Measurements from ENCODE around the gene BCL11B.

Gene BCL11B

DNA sequence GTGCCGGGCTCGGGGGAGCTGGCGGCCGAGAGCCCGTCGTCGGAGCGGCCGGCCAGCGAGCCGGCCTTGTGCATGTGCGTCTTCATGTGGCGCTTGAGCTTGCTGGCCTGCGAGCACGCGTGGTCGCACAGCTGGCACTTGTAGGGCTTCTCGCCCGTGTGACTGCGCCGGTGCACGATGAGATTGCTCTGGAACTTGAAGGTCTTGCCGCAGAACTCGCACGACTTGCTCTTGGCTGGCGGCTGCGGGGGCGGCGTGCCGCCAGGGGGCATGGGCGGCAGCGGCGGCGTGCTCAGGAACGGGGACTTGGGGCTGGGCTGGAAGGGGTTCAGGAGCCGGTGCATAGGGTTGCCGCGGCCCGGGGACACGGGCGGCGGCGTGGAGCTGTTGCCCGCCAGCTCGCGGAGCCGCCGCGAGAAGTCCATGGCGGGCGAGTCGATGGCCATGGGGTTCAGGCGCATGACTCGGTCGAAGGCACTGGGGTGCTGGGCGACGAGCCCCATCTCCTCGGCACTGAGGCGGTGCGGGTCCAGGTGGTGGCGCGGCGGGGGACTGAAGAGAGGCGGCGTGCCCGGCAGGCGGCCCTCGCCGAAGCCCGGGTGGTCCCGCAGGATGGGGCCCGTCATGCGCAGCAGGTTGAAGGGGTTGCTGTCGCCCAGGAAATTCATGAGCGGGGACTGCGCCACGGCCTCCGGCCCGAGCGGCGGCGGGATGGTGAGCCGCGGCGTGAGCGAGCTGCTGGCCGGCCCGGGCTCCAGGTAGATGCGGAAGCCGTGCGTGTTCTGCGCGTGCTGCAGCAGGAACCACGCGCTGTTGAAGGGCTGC is 96.5 kb downstream of the BCL11B start:
- DNase-seq (ENCODE audit: extremely low read depth, low read depth): no peak
- TF ChIP-seq, protein P1, sequence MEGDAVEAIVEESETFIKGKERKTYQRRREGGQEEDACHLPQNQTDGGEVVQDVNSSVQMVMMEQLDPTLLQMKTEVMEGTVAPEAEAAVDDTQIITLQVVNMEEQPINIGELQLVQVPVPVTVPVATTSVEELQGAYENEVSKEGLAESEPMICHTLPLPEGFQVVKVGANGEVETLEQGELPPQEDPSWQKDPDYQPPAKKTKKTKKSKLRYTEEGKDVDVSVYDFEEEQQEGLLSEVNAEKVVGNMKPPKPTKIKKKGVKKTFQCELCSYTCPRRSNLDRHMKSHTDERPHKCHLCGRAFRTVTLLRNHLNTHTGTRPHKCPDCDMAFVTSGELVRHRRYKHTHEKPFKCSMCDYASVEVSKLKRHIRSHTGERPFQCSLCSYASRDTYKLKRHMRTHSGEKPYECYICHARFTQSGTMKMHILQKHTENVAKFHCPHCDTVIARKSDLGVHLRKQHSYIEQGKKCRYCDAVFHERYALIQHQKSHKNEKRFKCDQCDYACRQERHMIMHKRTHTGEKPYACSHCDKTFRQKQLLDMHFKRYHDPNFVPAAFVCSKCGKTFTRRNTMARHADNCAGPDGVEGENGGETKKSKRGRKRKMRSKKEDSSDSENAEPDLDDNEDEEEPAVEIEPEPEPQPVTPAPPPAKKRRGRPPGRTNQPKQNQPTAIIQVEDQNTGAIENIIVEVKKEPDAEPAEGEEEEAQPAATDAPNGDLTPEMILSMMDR (IDR thresholded peaks at IDR 0.05; ENCODE audit: low read depth, low read length): no peak

DNA sequence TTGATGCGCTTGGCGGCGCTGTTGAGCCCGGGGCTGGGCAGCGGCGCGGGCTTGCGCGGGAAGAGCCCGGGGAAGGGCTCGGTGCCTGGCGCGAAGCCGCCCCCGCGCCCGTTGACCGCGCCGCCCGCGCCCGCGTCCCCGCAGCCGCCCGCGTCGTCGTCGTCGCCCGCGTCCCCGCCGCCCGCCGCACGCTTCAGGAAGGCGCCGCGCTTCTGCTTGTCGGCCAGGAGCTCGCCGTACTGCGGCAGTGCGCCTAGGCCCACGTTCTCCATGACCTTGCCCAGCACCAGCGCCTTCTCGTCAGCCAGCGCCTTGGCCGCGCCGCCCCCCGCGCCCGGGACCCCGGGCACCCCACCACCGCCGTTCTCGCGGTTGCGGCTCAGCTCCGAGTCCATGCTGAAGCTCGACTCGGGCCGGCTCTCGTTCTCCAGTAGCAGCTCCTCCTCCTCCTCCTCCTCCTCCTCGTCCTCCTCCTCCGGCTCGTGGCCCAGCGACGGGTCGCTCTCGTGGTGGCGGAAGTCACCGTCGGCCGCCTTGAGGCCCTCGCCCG is 97.2 kb downstream of the BCL11B start:
- TF ChIP-seq, protein P1 (IDR thresholded peaks at IDR 0.05; ENCODE audit: low read depth, low read length): no peak
- no peak for DNase-seq (ENCODE audit: extremely low read depth, low read depth)

DNA sequence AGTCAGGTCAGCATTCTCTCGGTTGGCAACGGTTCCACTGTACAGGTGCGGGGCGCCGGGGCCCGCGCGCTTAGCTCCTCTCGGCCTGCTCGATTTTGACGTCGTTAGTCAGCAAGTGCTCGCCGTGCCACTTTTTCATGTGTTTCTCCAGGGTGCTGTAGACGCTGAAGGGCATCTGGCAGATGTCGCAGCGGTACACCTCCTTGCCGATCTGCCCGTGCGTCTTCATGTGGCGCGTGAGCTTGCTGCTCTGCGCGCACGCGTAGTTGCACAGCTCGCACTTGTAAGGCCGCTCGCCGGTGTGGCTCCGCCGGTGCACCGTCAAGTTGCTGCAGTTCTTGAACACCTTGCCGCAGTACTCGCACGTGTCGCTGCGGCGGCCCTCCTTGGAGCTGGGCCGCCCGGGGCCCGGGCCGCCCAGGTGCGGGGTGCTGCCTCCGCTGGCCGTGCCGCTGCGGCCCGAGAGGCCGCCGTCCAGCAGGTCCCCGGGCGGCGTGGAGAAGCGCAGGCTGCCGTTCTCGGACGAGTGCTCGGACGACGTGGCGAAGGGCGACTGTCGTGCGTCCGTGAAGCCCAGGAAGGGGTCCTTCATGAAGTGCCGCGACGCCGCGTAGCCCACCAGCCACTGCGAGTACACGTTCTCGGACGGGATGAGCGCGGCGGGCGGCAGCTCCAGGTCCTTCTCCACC is 97.8 kb downstream of the BCL11B start:
- no peak for DNase-seq (ENCODE audit: extremely low read depth, low read depth)
- TF ChIP-seq, protein P1 (IDR thresholded peaks at IDR 0.05; ENCODE audit: low read depth, low read length): no peak

DNA sequence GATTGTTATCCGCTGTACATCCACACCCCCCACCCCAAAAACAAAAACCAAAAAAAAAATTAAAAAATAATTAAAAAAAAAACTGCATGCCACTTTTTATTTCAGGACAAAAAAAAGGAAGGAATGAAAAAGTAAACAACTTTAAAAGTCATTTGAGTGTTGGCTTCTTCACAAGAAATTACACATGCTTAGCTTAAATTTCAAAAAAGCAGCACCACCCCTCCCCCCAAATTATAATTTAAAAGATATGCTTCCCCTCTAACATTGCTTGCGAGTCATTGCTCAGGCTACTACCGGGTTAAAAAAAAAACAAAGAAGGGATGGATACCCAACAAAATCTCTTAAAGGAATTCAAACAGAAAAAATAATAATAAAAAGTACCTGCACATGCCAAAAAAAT is 98.5 kb downstream of the BCL11B start:
- TF ChIP-seq, protein P1 (IDR thresholded peaks at IDR 0.05; ENCODE audit: low read depth, low read length): no peak
- DNase-seq (ENCODE audit: extremely low read depth, low read depth): no peak

DNA sequence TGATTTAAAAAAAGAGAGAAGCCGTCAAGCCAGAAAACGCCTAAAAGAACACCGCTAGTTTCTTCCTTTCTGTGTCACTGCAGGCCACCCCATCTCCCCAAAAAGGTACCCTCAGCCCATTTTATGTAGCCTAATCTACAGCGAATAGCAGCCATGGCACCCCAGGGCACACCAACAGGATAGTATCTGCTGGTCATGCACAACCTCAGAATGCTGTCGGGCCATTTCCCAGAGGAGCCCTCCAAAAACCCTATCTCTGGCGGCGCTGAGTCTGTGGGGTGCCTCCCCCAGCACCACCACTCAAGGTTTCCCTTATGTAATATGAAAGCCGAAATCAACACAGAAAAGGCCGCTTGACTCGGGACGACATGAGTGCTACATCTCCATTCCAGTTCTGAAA is 98.9 kb downstream of the BCL11B start:
- TF ChIP-seq, protein P1 (IDR thresholded peaks at IDR 0.05; ENCODE audit: low read depth, low read length): no peak
- no peak for DNase-seq (ENCODE audit: extremely low read depth, low read depth)

DNA sequence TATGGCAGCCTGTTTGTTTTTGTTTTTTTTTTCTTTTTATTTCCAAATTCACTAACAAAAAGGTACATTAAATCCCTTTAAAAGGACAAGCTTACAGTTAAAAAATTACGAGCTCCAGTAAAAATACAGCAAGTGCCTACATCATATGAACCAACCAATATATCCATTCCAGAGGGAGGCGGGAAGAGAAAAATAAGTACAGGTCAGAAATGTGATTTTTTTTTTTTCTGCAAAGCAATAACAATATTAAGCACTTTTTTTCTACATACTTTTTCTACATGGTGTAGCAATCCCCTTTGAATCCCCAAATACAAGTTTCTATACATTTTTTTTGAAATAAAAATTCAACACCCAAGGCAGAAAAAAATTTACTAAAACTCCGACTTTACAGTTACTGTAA is 100.6 kb downstream of the BCL11B start:
- TF ChIP-seq, protein P1 (IDR thresholded peaks at IDR 0.05; ENCODE audit: low read depth, low read length): no peak
- no peak for DNase-seq (ENCODE audit: extremely low read depth, low read depth)

DNA sequence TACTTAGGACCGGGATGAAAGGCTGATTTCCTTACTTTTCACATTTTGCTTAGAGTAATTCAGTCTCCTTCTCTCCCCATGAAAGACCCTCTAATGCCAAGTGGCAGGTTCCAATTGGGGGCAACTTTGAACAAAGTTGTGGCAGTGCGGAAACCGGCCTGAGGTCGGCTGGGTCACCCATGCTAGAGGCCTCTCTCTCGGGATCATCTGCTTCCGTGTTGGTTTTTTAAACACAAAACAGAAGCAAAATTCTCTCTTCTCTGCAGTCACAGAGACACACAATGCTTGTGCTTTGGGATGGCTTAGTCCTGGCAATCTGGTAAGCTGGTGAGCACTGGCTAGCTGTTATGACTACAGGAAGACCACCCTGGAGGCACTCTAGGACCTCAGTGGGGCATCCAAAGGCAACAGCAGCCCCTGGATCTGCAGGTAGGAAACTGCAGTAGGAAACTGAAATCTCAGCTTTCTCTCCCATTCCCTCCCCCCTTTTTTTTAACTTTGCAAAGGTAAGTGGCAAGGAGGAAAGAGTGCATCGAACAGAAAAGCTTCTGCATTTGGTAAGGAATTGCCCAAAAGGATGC is 102.1 kb downstream of the BCL11B start:
- DNase-seq (ENCODE audit: extremely low read depth, low read depth): no peak
- TF ChIP-seq, protein P1 (IDR thresholded peaks at IDR 0.05; ENCODE audit: low read depth, low read length): no peak
